Right ventricle myocardium superior (tissue), 1 donor: ENCODE results near the gene CNN3. TPM values are rescaled to one million over a fixed set of nuclear protein-coding genes. Genes with fewer than 3 reads are reported as not detected.

ENCODE experiments used
- ATAC-seq: fragments of 200-7000 bp; cut with Tn5 transposase; one replicate; pipeline ENCODE4 v1.9.1; 2020; ENCODE audit warnings: mild to moderate bottlenecking; ENCODE audit not compliant: poor library complexity
- DNase-seq: peaks from one replicate; pipeline ENCODE4 v3.0.0-alpha.2; 2020
- intact Hi-C: fragments of 100-400 bp; cut with DNase I; formaldehyde crosslinking; loops from one replicate; pipeline ENCODE4 v1.11.2; 2022
- total RNA-seq: library from RNA; stranded (reverse); fragmentation: NEBNext Ultra II Directional; extraction: Animal tissue kit (Norgen Biotek cat#: 25700); gene quantifications from one replicate; pipeline ENCODE4 v1.2.1, GENCODE V29; 2021
- donor health status: DM: no; HTN: yes; CAD: no; lungs with severe emphysema.

Gene CNN3
- total RNA-seq, 1 donor from 2014 or later: 49.4 TPM

DNA sequence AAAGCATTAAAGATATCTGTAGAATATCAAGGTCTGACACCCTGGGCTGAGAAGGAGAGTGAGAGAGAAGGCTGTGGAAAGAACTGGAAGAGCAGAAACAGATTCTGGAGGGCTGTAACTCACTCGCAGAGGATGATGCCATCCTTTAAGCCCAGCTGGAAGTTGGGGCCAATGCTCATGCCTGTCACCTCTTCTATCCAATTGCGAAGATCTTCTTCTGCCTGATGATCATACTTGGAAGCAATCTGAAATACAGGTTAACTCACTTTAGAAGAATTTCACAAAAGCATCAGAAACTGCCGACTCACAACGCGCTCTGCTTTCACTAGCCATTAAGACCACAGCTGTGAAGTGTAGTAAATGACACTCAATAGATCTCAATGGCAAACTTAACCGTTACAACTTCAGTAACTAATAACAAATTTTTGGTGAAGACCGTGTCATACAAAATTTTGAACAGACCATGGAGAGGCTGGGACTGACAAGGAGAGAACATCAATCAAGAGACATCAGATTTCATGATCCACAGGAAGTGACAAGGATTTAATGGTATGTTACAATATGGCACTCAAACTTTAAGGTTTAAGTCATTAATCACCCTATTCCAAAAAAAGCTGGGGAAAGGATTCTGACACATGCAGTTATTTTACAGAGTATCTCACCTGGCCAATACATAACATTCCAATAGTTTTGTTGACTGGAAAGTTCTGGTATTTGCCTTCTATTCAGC, 23.5 kb downstream of the CNN3 start:
- DNase-seq: no peak
- intact Hi-C loops: no loop called here
- no peak for ATAC-seq

DNA sequence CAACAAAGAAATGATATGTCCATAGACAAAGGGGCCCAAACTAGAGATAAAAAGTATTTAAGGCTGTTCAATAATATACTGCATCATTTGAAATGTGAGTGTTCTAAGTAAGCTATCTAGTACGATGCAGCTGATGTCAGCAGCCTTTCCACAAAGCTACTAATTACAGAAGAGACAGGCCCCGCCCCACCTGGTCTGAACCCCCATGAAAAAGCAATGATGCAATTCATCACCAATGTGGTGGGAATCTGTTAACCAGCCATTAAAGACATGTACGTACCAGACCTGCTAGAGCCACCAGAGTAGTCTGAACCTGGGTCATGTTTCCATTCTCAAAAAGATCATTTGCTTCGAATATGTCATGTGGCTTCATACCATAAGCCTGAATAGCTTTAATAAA, 25.1 kb downstream of the CNN3 start:
- no peak for ATAC-seq
- intact Hi-C loops: no loop called here
- no peak for DNase-seq

DNA sequence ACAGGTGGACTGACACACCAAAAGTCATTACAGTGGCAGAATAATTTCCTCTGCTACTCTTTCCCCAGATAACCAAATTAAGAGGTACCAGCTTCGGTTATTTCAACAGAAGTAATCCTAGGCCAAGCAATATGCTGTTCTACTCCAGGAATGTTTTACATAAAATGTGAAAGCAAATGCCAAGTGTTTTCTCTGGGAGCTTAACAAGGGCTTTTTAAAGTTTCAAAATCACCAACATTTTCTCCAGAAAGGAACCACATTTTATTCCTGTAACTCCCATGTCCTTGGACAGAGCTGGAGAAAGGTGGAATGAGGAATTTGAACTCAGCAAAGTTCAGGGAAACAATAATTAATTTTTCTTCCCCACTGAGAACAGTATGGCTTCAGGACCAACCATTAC, 27.2 kb downstream of the CNN3 start:
- ATAC-seq (no peak), DNase-seq (no peak)
- intact Hi-C loops: no loop called here

DNA sequence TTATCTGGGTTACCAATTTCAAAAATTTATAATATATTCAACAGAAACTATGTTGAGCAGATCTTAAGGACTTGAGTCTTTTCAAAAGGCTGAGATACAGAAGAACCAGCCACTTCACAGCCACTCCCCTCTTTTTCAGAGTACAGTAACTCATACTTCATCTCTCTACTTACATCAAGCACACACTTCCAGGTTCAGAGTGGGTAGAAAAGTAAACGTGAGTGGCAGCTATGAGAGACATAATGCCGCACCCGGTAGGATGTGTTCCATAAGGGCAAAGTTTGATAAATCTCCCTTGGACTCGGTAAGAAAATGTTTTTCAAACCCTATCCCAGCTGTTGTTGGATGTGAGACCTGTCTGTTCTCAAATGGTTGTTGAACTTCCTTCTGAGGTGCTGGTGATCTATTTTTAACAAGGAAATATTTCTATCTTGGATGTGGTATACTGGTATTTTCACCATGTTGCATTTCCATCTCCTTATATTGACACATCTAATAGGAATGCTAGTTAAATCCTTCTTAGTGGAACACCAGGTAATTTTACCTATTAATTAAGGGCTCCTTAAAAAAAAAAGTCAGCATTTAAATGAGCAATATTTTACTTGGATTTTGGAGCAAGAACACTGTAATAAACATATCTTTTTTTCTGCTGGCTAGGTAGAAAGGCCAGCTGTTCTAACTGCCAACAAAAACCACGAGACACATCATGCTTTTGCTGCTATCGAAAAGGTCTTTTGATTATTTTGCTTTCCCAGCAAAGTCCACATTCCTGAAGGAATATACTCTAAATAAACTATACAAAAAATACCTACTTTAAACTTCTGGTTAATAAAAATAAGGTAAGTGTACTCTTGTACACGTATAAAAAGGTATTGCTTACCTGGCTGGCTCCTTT, 28.2 kb downstream of the CNN3 start:
- intact Hi-C loops: no loop called here
- no peak for ATAC-seq
- DNase-seq: no peak

DNA sequence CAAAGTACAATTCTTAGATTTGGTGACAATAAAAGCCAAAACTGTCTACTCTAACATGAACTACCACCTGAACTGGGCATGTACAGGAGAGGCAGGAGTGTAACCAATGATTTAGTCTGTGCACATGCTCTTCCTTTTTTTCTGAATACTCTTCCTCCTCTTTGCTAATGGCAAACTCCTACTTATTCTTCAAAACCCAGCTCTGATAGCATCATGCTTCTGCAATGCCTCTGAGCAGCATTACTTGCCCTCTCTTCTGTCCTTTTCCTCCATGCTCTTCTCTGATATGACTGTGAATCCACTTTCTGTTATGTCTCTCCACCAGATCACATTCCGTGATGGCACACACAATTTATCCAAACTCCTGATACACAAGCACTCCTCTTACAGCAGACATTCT, 31.4 kb downstream of the CNN3 start:
- ATAC-seq: no peak
- intact Hi-C loops: no loop called here
- no peak for DNase-seq

DNA sequence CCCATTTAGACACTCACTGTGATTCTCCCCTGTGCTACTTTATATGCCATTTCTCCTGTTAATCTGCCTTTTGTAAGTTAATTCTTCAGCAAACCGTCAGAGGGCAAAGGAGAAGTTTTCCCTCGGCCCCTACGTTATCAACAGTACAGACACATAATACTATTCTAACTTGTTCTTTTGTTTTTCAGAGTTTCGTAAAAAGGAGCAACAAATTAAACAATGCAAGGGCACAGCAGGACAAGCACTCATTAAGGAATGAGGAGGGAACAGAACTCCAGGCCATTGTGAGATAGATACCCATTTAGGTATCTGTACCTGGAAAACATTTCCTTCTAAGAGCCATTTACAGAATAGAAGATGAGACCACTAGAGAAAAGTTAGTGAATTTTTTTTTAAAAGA, 32.3 kb downstream of the CNN3 start:
- no peak for ATAC-seq
- DNase-seq: no peak
- intact Hi-C loops: no loop called here

DNA sequence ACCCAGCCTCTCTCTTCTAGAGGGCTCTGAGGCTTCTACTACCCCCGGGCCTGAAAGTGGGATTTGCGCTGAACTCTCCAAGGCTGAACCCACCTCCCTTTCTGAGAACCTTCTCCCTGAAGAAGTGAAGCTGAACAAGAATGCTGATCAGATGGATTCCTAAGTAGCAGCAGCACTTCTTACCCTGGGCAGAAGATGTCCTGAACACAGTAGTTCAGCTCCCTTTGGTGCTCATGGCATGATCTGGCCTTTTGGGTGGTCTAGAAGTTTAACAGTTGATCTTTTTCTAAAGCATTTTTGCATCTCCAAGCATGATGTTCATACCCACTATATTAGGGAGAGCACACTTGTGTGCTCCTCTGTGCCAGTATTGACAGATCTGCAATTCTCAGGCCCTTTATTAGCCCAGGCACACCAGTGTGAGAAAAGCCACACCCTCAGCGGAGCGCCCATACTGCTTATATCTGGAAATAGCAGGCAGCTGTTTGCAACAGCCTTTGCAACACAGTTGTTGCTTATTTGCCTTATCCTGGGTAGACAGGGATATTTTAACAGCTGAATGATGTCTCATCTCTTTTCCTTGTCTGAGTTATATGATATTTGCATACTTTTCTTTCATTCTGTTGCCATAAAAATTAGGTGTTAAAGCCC, 34.2 kb downstream of the CNN3 start:
- intact Hi-C loops: no loop called here
- ATAC-seq: no peak

DNA sequence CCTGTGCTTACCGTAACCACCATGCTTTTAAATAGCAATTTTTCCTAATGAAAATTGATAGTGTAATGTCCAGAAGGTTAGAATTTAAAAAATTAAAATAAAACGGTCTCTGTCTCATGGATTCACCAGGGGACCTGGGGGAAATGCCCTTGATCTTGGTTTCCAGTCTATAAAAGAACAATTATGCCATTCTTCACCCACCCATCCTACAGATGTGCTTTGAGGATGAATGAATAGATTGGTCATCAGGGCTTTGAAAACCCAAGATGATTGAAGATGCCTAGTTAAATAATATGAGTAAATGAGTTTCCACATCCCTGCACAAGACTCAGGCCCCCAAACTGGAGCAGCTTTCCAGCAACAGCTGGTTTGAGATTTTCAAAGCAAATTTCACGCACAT, 38.7 kb downstream of the CNN3 start:
- ATAC-seq (no peak), DNase-seq (no peak)
- intact Hi-C loops: no loop called here

More for the DNA sequence above, 34.2 kb downstream of the CNN3 start:
- no peak for DNase-seq

DNA sequence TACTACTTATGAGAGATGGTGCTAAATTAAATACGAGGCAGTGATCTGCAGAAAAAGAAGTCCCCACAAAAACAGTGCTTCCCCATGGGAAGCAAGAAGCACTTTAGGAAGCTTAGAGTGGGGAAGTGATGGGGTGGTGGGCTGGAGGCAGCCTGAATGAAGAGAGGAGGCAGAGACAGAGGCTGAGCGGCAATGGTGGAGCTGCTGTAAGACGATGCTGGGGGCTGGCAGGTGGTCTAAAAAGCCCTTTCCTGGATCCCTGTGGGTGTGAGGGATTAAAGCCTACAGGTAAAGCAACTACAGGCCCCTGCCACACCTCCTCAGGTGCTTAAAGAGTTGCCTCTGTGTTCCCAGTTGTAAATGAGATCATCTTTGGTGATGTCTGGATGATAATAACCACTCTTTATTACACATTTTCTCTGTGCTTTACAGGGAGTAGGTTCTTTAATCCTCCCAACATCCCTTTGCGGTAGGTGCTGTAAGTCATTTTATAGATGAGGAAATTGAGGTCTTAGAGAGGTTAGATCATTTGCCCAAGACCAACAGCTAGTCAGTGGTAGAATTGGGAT, 39.2 kb downstream of the CNN3 start:
- DNase-seq (no peak), ATAC-seq (no peak)
- intact Hi-C loops: no loop called here

DNA sequence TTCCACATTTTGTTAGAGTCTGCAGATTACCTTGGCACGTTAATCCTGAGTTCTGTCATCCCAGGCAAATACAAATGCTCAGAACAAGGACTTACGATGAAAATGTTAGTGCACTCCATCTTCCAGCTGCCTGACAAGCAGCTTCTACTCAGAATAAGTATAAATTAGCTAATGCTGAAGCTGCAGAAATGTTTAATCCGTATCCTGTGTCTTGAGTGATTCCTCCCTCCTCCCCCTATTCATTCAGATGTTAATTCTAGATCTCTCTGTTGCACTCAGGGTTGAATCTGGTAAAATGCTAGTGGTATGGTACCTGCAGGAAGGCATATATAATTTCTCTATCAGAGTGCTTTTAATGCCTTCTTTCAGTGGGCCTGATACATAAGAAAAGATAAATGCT, 39.8 kb downstream of the CNN3 start:
- no peak for ATAC-seq
- intact Hi-C loops: no loop called here
- no peak for DNase-seq

DNA sequence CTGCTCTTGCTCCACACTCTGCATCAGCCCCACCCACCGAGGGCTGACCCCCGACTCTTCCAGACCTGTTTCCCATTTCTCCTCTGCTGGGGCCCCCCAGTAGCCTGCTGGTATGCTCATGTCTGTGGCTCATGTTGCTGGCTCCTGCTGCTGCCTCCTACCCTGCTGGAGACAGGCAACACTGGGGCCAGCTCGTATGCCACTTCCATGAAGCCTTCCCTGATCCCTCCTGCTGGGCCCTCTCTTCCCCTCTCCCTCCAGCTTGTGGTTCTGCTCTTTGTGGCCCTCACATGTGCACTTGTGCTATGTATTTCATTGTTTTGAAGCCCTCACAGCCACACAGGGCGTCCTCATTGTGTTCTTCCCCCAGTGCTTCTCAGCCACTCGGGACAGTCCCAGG, 40.5 kb downstream of the CNN3 start:
- DNase-seq (no peak), ATAC-seq (no peak)
- intact Hi-C loops: no loop called here

DNA sequence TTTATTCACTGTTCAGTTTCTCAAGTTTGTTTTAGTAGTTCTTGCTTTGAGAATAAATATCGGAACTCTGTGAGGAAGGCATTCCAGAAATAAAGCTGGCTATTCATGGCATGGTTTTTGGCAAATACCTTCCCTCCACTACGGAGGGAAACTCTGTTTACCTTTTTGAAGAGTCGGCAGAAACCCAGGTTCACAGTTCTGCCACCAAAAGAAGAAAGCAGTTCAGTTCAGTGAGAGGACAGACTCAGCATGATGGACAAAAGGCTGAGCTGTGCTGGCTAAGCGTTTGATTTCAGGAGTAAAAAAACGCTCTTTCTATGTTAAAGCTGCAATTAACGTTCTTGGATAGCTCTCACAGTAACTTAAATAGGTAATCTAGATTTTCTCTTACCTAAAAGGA, 42.4 kb downstream of the CNN3 start:
- no peak for DNase-seq
- intact Hi-C loops: no loop called here
- ATAC-seq: no peak

DNA sequence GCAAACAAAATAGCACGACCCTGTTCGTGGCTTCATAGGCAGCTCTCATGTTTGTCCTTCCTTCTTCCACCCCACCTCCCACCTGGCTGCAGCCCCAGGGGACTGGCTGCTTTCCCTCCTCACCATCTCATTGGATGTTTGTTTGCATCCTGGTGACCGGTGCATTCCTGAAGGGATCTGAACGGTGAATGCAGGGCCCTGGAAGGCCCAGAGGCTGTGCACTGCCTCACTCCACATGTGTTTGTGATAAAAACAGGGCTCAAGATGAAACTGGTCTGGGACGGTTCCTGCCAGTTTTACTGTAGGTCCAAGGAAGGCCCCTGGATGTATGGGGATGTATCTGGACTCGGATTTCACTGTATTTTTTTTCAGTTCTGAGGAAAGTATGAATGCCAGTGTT, 42.8 kb downstream of the CNN3 start:
- ATAC-seq (peak; percentile 61), DNase-seq (no peak)
- intact Hi-C loops: no loop called here

DNA sequence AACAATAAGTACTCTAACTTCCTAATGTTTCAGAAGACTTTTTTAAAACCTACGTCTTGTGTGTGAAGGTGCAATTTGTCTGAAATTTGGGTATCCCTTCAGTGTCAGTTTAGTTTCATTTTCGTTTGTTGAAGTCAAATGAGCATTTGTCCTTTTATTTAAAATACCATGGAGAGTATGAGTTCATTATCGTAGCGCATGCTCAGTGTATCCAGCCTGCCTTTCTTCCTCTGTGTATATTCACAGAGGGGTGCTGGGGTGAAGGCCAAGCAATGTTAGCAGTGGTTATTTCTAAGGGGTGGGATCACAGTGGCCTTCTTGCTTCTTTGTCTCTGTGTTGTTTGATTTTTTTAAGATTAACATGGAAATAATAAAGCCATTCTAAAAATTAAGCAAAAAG, 43.2 kb downstream of the CNN3 start:
- ATAC-seq: peak; percentile 65
- intact Hi-C loops: no loop called here
- no peak for DNase-seq

DNA sequence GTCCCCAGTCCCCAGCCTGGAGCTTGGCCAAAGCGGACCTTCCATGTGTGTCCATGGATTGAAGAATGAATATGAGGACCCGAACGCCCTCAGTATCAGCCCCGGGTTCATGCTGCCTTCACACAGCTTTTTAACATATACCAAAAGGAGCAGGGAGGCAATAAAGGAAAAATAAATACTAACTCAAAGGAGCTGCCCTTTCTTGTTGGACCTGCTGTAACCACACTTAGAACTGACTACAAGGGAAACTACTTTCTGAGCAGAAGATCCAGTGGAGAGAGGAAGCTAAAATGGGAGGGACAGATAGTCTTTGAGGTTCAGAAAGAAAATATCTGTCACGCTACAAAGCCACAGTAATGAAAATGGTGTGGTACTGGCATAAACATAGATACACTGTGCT, 48.6 kb downstream of the CNN3 start:
- intact Hi-C loops: no loop called here
- ATAC-seq (no peak), DNase-seq (no peak)

DNA sequence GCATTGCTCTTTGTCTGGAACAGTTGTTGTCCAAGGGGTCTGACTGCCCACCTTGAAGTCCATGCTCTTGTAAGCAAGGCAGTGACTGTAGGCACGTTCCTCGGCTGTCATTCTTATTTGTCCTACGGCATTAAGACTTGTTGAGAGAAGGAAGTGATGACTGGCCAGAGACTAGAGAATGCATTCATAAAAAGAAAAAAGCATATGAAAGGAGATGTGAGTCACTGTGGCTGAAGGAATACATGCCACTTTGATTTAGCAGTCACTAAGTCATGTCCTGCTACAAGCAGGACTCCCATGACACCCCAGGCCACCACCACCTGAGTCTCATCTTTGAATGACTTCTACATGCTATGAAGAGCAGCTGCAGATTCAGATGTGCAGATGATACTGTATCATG, 50.5 kb downstream of the CNN3 start:
- intact Hi-C loops: no loop called here
- DNase-seq (no peak), ATAC-seq (no peak)

DNA sequence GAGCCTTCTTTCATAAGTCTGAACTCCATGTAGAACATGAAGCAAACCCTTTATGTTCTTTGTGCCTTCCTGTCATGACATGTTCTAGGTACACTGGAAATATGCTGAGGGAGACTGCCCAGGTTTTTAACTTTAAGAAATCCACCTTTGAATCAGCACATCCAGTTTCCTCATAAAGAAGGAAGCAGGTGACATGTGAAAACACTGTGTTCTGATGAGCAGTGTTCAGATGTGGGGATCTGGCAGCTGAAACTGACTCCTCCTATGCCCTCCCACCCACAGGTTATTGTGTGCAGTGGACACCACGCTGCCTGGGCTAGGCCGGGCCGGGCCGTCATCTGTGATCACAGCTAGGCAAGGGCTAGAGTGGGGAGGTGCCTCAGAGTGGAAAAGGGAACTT, 51.1 kb downstream of the CNN3 start:
- intact Hi-C loops: no loop called here
- DNase-seq (no peak), ATAC-seq (no peak)

DNA sequence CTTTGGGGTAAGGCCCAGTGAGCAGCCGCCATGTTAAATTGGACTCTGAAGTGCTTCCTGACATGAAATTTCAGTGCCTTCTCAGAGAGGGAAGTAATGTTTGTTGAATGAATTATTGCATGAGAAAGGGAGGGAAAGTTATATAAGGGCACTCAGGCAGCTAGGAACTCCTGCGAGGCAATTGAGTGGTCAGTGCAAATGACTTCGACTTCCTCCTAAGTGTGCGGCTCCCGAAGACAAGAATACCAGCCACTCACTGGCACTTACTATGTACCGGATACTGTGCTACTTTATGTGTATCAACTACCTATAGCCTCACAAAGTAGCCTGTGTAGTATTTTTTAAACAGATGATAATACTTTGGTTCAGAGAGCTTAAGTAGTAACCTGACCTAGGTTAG, 52.5 kb downstream of the CNN3 start:
- no peak for DNase-seq
- no peak for ATAC-seq
- intact Hi-C loops: no loop called here

DNA sequence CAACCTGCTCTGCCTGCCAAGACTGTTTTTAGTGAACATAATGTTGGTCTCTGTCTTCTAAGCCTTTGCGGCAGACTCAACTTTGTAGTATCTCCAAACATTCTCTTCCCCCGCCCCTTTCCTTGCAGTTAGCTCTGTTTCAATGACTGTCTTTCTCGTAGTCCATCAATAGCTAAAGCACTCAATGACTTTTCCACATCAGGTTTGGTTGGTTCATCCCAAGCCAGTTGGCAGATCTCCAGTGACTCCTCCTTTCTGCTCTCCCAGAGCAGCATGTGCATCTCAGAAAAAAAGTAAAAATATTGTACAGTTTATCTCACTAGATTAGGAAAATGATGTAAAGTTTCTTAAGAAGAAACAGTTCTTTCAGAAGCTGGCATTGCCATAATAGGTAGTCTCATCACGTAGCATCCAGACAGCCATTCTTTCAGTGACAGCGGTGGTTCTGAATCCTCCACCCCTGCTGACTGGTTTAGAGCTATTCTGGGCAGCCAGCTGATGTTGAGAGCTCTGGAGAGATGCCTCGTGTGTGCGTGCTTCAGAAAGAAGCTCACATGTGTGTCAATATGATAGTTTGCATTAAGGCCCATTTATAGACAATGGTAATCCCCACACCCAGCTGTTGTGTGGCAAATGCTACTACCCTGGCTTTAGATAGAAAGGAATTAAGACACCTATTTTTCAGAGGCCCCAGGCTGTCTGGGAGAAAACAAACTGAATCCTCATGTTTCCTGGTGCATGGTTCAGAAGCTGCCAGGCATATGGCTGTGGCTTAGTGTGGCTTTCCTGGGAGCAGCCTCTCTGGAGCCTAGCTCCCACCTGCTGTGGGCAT, 53.2 kb downstream of the CNN3 start:
- ATAC-seq (peak; percentile 86), DNase-seq (no peak)
- intact Hi-C loops: no loop called here
